G401.6 (cell line): ENCODE data around the gene SNRPA1.

ENCODE experiments used
- FAIRE-seq: peaks from 2 replicates; lab custom pipeline; 2012; peaks lifted over from hg19 to GRCh38; lab: Jason Lieb, UNC

Gene SNRPA1

DNA sequence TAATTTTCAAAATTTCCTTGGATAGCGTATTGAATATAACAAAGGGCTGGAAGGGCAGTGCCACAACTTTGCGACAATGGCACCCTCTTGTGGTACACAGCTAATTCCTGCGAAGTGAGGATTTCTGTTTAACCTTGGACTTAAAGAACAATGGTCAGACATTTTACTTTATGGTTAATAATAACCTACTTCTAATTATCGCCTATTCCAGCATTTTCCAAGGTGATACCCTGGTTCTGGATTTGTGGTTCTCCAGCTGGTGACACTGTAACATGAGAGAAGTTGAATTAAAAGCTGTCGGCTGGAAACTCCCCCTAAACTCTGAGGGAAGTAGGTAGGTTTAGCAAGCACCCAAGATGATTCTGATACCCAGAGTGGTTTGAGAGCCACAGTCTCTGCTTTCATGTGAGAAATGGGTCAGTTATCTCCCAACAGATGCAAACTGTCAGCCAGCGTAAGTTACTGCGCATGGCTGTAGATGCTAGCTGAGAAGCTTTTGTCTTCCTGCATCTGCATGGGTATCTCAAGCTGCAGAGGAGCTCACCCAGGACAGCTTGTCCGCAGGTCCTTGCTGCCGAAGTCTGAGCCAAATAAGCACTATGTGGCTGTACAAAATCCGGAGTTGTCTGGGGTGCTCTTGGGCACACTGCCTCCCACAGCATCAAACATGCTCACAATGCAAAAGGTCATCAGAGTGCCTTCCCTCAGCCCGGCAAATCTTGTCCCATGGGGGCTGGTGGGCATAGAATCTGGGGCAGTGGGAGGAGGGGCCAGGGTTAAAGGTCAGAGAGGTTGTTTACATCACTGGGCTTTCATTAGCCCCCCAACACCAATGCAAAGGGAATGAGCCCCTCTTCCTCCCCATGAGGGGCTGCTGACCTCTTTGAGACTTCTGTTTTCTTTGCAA, 36.6 kb downstream of the SNRPA1 start:
- FAIRE-seq, result peak; percentile 87

DNA sequence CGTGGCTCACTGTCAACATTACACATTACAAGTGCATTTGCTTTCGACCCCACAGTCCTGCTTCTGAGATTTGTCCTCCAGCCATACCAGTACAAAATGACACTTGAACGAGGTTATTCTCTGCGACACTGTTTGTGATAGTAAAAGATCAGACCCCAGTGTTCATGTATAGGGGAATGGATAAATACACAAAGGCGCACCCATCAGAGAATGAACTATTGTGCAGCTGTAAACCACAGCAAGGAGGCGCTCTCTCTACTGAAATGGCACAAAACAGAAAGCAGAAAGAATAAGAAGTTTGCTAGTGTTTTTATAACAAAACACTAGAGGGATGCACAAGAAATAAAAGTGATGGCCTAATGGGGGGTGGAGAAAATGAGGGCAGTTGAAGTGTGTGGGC, 38.3 kb downstream of the SNRPA1 start:
- FAIRE-seq, result no peak

DNA sequence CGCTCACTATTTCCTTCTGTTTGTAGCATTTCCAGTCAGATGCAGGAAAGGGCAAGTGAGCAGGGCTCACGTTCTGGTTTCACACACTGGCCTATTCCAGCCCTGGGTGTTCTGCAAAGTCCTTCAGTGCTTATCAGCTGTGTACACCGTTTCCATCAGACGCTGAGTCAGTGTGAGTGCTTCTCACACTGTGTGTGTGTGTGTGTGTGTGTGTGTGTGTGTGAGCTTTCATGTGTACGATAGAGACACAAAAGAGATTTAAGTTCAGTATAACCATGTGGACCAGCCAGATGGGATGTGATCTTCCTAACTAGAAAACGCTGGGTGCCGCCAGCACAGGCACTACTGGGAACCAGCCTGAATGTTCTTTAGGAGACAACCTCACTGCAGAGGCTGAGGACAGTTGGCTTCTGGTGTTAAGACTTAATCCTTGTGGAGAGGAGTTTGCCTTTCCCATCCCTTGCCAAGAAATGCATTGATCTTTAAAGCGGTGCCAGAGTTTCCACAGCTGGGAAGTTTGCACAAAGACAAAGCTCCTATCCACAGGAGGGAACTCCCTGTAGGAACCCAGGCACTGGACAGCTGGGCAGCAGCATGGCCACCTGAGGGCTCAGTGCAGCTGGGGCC, 39.3 kb downstream of the SNRPA1 start:
- no peak for FAIRE-seq

GRCh38 chr15:101255051-101255395, 40.0 kb downstream of the SNRPA1 start:
- no peak for FAIRE-seq

- no peak for FAIRE-seq
Observed at GRCh38 chr15:101254157-101255050, 40.6 kb downstream of the SNRPA1 start.

DNA sequence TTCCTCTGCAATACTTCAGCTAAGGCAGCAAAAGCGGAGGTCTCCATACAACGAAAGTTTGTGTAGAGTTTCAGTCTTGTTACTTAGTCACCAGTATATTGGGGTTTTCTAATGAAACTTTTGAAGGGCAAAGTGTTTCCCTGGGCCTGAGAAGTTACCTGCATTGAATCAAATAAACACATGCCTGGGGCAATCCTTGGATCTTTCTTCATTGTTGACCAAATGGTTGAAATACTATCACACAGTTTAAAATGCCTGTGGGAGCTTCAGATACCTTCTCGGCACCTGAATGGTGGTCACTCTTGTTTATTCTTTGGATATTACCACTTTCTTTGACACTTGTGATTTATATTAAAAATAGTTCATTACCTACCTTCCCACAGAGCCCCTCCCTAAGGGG, 42.2 kb downstream of the SNRPA1 start:
- FAIRE-seq, result no peak

DNA sequence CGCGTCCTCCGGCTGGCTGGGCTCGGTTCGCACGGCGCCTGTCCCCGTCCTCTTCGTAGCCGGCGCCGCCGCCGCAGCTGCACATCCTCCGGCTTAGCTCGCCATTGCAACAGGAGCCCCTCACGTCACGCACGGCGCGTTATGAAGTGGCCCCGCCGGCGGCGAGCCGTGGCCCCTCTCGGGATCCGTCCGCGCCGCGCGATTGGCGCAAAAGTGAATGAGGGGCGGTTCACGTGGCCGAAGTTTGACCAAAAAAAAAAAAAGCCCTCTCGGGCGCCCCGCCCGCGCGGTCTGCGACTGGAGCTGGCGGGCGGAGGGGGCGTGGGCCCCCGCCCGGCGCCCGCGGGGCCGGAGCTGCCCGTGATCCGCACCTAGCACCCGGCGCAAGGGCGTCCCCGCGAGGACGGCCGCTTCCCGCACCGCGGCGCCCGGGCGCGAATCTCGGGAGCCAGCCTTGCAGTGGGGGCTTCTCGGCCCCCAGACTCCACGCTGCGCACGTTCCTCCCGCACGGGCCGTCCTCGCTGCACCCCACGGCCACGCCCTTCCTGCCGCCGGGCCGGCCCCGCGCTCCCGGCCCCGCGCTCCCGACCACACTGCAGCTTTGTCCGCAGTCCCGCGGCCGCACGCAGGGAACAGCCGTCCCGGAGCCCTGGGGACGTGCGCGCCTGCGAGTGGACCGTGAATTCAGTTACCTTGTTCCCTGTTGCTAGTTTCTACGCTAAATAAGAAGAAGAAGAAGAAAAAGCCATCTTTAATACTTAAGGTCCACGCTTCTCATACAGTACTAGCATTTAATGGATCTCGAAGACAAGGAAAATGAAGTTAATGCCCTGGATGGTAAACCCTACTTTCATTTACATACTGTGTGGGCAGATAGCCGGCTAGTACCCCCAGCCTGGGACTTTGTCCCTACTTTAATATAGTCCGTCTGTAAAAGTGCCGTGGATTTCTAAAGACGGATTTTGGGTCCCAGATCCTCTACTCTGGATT, 42.9 kb downstream of the SNRPA1 start, which contains the start of gene CHSY1:
Gene CHSY1 (minus strand): TSS at position 219 of the 991 bp plus-strand sequence. CDS start 592 bp downstream, outside the sequence.
- no peak for FAIRE-seq

DNA sequence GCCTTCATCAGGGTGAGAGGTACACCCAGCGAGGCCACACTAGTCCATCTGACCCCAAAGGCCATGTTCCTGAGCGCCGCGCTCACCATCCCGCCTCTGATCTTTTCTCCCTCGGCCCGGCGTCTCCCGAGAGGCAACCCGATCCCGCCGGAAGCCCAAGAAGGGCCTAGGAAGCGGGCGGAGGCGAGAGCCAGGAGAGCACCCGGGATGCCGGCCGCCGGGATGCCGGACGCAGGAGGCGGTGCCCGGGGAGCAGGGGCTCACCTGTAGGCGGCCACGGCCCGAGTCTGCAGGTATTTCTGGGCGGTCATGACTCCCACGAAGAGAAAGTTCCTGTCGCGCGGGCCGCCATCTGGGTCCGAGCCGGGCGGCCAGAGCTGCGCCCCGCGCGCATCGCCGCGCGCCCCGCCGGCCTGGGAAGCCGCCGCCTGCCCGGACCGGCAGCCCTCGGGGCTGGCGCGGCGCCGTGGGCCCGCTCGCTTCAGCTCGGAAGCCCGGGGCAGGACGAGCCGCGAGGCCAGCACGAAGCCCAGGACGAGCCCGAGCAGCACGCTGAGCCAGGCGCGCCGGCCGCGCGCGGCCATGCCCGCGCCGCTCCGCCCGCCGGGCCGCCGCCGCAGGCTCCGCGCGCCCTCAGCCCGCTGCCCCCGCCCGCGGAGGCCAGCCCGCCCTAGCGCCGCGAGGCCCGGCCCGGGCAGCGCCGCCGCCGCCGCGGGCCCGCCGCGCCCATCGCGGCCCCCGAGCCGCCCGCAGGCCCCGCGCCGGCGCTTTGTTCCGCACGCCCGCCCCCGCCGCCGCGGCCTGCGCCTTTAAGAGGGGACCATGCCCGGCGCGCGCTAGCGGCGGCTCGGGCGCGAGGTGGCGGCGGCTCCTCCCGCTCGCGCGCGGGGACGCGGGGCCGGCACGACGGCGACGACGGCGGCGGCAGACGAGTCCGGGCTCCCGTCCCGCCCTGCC, 43.9 kb downstream of the SNRPA1 start:
- no peak for FAIRE-seq

- no peak for FAIRE-seq
Observed at GRCh38 chr15:101250341-101250831, 44.7 kb downstream of the SNRPA1 start.

DNA sequence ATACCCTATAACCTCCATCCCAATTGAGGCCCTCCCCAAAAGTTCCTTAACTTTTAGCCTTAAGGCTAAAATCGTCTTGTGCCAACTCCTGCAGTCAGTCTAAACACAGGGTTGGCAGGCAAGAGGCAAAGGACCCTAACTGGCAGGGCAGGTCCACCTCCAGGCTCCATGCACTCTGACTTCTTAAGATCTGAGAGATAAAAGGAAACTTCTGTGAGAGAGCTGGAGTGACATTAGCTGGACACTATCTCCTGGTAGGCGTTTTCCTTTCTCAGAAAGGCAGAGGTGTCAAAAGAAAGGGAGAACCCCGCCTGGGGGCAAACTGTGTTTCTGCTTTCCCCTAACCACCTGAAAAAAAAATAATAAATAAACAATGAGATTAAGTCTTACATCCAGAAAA, 46.8 kb downstream of the SNRPA1 start:
- no peak for FAIRE-seq

DNA sequence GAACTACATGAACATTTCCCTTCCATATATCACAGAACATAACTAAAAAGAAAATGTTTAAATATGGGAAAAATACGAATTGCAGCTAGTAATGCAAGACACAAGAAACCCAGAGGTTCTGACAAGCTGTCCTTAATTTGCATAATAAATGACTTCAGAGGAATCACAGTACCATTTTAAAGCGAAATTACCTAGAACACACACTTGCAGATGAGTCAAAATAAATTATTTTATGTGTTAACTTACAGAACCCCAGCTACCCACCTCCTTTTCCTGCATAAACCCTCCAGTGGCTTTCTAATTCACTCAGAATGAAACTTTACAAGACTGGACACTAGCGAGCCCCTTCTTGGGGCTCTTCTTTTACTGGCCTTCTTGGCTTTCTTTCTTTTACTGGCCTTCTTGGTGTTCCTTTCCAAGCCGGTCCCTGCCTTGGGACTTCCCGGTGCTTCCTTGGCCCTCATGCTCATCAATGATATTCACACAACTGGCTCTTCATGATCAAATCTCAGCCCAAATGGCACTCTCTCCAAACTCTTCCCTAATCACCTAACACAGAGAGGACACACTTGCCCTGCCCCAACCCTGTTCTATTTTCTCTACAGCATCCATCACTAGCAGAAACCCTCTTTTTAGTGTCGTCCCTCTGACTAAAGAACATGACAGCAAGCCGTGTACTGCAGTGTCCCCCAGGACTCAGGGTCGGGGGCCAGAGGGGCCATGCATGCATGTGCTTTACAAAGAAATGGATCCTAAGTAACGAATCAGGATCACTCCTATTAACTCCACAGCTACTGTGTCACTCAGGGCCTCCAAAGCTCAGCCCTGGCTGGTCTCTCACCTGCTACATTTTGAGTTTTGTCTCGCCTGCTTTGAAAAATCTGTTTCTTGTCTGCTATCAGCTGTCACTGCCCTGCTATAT, 48.0 kb downstream of the SNRPA1 start:
- no peak for FAIRE-seq

DNA sequence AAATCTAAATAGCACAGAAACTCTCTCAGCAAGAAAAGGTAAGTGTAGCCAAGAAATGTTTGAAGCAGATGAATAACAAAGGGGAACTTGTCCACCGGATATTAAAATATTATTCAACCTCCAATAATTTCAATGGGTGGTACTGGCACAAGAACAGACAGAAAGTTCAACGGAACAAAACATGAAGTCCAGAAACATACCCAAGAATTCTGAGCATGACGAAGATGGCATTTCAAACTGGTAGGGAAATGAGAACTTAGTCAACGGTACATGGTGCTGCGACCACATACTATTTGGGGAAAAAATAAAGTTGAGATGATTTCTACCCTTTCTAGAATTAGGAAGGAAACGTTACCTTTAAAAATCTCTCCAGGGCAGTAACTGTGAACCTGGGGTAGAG, 48.7 kb downstream of the SNRPA1 start:
- no peak for FAIRE-seq

GRCh38 chr15:101244889-101245668, 50.0 kb downstream of the SNRPA1 start:
- FAIRE-seq, result no peak

GRCh38 chr15:101244036-101244781, 50.8 kb downstream of the SNRPA1 start:
- FAIRE-seq, result no peak

DNA sequence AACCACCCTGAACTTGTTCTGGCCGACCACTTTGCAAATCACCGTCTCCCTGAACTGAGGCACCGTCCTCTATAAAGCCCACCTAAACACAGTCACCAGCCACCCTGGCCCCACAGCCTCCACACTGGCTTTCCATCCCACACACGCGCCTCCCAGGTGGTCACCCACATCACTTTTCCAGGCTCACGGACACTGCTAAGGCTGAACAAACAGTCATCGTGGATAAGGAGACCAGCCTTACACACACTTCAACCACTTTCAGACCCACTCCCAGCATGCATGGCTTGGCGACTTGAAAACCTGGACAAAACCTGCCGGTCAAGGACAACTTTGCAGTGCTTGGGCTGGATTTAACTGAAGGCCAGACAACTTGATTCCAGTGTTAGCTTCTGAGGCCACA, 51.6 kb downstream of the SNRPA1 start:
- FAIRE-seq, result no peak

GRCh38 chr15:101242999-101243336, 52.1 kb downstream of the SNRPA1 start:
- no peak for FAIRE-seq

- FAIRE-seq, result no peak
Observed at GRCh38 chr15:101242160-101242998, 52.7 kb downstream of the SNRPA1 start.
